ENCODE data around the gene GART. TPM values are rescaled to one million over a fixed set of nuclear protein-coding genes. Genes with fewer than 3 reads are reported as not detected.
A peak's percentile ranks its signal among the peaks of the same experiment; 100 is the strongest.
"Not testable (repeated sequence)": the region's sequence is repeated elsewhere in the genome, so short reads cannot be mapped to it uniquely, and the experiment has no call there.

GART gene
- total RNA-seq, 1 experiment from 2014 or later = 59.9 TPM

DNA sequence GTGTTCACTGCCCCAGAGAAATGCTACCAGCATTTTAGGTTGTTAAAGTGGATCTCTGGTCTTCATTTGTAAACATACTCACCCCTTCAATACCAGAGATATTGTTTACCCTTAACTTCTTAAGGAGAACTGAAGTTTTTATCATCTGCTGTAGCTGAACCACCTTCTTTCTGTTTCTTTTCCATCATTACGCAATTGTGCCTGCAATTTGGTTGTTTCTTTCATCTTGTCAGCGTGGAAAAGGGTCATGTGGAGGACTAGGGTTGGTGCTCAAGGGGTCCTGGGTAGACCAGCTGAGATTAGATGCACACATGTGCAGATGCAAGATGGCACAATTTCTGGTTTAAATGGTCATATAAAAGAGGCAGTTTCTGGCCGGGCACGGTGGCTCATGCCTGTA, 23.0 kb downstream of the GART start:
- no peak for DNase-seq (ENCODE audit: low read depth in 1 of 2, low spot score in 2 of 2)
- H3K9me3 ChIP-seq (replicated peaks) = no peaks in the 10 kb centered on the region
- H3K36me3 ChIP-seq = peaks cover 65% of the 10 kb centered on the region
- no peak overlapping the region for H3K4me3 ChIP-seq
- no peaks in the 10 kb centered on the region for H3K4me1 ChIP-seq (replicated peaks)
- H3K27me3 ChIP-seq (replicated peaks) = no peaks in the 10 kb centered on the region
- H3K27ac ChIP-seq = no peak overlapping the region

GRCh38 chr21:33514229-33514628, 27.7 kb downstream of the GART start:
- no peak for DNase-seq (ENCODE audit: low read depth in 1 of 2, low spot score in 2 of 2)
- Histone ChIP-seq H3K36me3 (peaks cover 79% of the 10 kb centered on the region), H3K27ac (no peak overlapping the region), H3K4me3 (no peak overlapping the region), H3K9me3 (replicated peaks) (no peaks in the 10 kb centered on the region), H3K4me1 (replicated peaks) (no peaks in the 10 kb centered on the region), H3K27me3 (replicated peaks) (no peaks in the 10 kb centered on the region)

DNA sequence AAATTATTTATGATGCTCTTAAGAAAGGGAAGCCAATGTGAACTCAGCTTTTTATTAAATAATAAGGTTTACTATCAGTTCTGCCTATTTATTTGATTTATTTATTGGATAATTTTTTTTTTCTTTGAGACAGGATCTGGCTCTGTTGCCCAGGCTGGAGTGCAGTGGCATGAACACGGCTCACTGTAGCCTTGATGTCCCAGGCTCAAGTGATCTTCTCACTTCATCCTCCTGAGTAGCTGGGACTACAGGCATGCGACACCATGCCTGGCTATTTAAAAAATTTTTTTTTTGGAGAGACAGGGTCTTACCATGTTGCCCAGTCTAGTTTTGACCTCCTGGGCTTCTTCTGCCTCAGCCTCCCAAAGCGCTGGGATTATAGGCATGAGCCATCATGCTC, 29.4 kb downstream of the GART start:
- no peaks in the 10 kb centered on the region for H3K9me3 ChIP-seq (replicated peaks)
- no peak for DNase-seq (ENCODE audit: low read depth in 1 of 2, low spot score in 2 of 2)
- H3K36me3 ChIP-seq = peaks cover 71% of the 10 kb centered on the region
- no peaks in the 10 kb centered on the region for H3K27me3 ChIP-seq (replicated peaks)
- no peak overlapping the region for H3K27ac ChIP-seq
- no peaks in the 10 kb centered on the region for H3K4me1 ChIP-seq (replicated peaks)
- no peak overlapping the region for H3K4me3 ChIP-seq

GRCh38 chr21:33511639-33512038, 30.3 kb downstream of the GART start:
- Histone ChIP-seq H3K27ac (no peak overlapping the region), H3K4me3 (no peak overlapping the region), H3K27me3 (replicated peaks) (no peaks in the 10 kb centered on the region), H3K9me3 (replicated peaks) (no peaks in the 10 kb centered on the region), H3K36me3 (peaks cover 69% of the 10 kb centered on the region), H3K4me1 (replicated peaks) (no peaks in the 10 kb centered on the region)
- no peak for DNase-seq (ENCODE audit: low read depth in 1 of 2, low spot score in 2 of 2)

GRCh38 chr21:33510826-33511225, 31.1 kb downstream of the GART start:
- H3K4me1 ChIP-seq (replicated peaks) = no peaks in the 10 kb centered on the region
- no peak overlapping the region for H3K4me3 ChIP-seq
- H3K27me3 ChIP-seq (replicated peaks) = no peaks in the 10 kb centered on the region
- H3K36me3 ChIP-seq = peaks cover 62% of the 10 kb centered on the region
- H3K9me3 ChIP-seq (replicated peaks) = no peaks in the 10 kb centered on the region
- DNase-seq (ENCODE audit: low read depth in 1 of 2, low spot score in 2 of 2) = no peak
- H3K27ac ChIP-seq = no peak overlapping the region

- not testable (repeated sequence) for H3K4me1 ChIP-seq (replicated peaks); H3K9me3 ChIP-seq (replicated peaks); DNase-seq (ENCODE audit: low read depth in 1 of 2, low spot score in 2 of 2); H3K27ac ChIP-seq; H3K27me3 ChIP-seq (replicated peaks); H3K4me3 ChIP-seq
- peaks cover 54% of the 10 kb centered on the region for H3K36me3 ChIP-seq
Observed at GRCh38 chr21:33507003-33507402, 34.9 kb downstream of the GART start.

DNA sequence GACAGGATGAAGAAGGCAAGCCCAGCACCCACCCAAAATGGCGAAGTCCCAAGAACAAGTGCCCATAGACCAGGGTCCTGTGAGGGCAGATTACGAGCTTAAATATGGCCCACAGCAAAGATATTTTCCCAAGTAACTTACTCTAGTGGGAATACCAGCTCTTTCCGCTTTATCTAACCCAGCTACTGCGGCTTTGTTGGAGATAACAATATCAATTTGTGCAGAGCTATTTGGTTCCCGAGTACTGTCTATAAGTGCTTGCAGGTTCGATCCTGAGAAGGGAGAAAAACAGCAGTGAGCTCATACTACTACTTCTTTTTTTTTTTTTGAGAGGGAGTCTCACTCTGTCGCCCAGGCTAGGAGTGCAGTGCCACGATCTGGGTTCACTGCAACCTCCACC, 36.1 kb downstream of the GART start:
- H3K4me3 ChIP-seq = no peak overlapping the region
- H3K36me3 ChIP-seq = peaks cover 46% of the 10 kb centered on the region
- DNase-seq (ENCODE audit: low read depth in 1 of 2, low spot score in 2 of 2) = no peak

DNA sequence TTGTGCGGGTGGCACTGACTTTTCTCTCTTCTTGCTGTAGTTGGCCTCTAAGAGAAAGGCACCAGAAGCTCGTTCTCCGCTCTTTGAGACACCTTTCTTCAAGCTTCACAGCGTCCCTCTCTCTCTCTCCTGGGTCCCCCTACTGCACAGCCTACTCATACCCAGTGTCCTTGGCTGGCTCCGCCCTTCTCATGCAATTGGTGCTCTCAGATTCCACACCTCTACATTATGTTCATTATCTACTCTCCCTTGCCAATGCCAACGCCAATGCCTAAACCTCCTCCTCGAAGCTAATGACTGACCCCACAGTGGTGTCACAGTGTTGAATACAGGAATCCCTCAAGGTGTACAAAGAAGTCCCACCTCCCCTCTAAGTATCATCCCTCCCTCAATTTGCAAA, 45.6 kb downstream of the GART start:
- no peaks in the 10 kb centered on the region for H3K9me3 ChIP-seq (replicated peaks)
- no peaks in the 10 kb centered on the region for H3K36me3 ChIP-seq
- DNase-seq (ENCODE audit: low read depth in 1 of 2, low spot score in 2 of 2) = no peak
- H3K4me3 ChIP-seq = no peak overlapping the region
- H3K27me3 ChIP-seq (replicated peaks) = no peaks in the 10 kb centered on the region
- no peak overlapping the region for H3K27ac ChIP-seq
- 0 out of 2 replicates have a peak, but pooled peaks cover 4% of the 10 kb centered on the region for H3K4me1 ChIP-seq (replicated peaks)

More for the DNA sequence above, 36.1 kb downstream of the GART start:
- Histone ChIP-seq H3K4me1 (replicated peaks) (no peaks in the 10 kb centered on the region), H3K27ac (no peak overlapping the region), H3K9me3 (replicated peaks) (no peaks in the 10 kb centered on the region), H3K27me3 (replicated peaks) (no peaks in the 10 kb centered on the region)

GRCh38 chr21:33495743-33496142, 46.2 kb downstream of the GART start:
- Histone ChIP-seq H3K4me1 (replicated peaks) (peaks cover 8% of the 10 kb centered on the region; the same call in 1 of the 2 replicates), H3K27ac (no peak overlapping the region), H3K27me3 (replicated peaks) (no peaks in the 10 kb centered on the region), H3K9me3 (replicated peaks) (no peaks in the 10 kb centered on the region), H3K36me3 (no peaks in the 10 kb centered on the region), H3K4me3 (no peak overlapping the region)
- no peak for DNase-seq (ENCODE audit: low read depth in 1 of 2, low spot score in 2 of 2)

GRCh38 chr21:33493756-33494155, 48.2 kb downstream of the GART start:
- Histone ChIP-seq H3K27me3 (replicated peaks) (no peaks in the 10 kb centered on the region), H3K36me3 (no peaks in the 10 kb centered on the region), H3K9me3 (replicated peaks) (no peaks in the 10 kb centered on the region), H3K27ac (no peak overlapping the region), H3K4me1 (replicated peaks) (peaks cover 8% of the 10 kb centered on the region; the same call in 1 of the 2 replicates), H3K4me3 (no peak overlapping the region)
- no peak for DNase-seq (ENCODE audit: low read depth in 1 of 2, low spot score in 2 of 2)

DNA sequence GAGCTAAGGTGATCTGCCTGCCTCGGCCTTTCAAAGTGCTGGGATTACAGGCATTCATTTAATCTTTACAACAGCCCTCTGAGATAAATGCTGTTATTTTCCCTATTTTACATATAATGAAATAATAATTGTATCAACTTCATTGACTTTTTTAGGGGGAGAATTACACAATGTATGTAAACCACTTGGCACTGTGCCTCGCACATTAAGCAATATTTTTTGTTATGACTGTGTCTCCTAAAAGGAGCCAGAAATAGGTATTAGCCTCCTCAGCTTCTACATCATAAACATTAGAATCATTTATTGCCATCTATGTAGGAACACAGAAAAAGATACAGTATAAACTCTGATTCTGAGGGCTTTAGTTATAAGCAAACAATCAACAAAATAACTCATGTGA, 49.3 kb downstream of the GART start:
- Histone ChIP-seq H3K36me3 (no peaks in the 10 kb centered on the region), H3K4me3 (no peak overlapping the region), H3K27me3 (replicated peaks) (no peaks in the 10 kb centered on the region), H3K4me1 (replicated peaks) (peaks cover 8% of the 10 kb centered on the region; the same call in 1 of the 2 replicates), H3K27ac (no peak overlapping the region), H3K9me3 (replicated peaks) (no peaks in the 10 kb centered on the region)
- DNase-seq (ENCODE audit: low read depth in 1 of 2, low spot score in 2 of 2) = no peak

DNA sequence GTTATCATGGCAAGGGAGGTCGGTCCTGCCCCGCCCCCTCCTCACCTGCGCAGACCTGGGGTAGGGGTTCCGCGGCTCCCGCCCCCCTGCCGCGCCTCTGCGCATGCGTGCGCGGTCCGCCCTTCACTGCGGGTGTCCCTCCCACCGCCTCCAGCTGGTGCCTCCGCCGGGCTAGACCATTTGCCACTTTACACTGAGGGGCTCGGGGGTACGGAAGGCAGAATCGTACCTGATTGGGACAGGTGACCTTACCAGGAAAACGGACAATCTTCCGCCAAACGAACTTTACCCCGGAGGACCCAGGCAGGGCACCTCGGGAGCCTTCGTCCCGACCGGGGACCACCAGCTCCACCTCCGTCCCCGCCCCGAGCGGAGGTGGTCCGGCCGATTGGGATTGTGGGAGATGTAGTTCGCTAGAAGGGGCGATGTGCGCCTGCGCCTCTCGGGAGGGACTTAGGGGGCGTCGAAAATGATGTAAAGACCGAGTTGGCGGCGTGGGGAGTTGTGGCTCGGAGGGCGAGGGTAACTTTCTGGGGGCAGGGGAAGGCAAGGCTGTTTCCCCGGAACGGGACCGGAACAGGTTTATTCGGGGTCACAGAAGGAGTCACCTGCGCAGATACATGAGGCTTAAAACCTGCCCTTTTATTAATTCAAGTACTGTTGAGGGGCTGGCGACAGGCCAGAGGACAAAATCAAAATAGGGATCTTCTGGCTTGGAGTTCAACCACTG, 50.4 kb downstream of the GART start, which contains the start of gene DNAJC28:
Gene DNAJC28 (minus strand): TSS at position 344 of the 730 bp plus-strand sequence. CDS start 2,323 bp downstream, outside the sequence.
- Histone ChIP-seq H3K36me3 (no peaks in the 10 kb centered on the region), H3K4me3 (peak within 1 kb of the TSS; percentile 77), H3K9me3 (replicated peaks) (no peaks in the 10 kb centered on the region), H3K4me1 (replicated peaks) (peaks cover 8% of the 10 kb centered on the region; the same call in 1 of the 2 replicates), H3K27ac (no peak within 1 kb of the TSS), H3K27me3 (replicated peaks) (no peaks in the 10 kb centered on the region)
- peak; percentile 94 to 97 for DNase-seq (ENCODE audit: low read depth in 1 of 2, low spot score in 2 of 2)

DNA sequence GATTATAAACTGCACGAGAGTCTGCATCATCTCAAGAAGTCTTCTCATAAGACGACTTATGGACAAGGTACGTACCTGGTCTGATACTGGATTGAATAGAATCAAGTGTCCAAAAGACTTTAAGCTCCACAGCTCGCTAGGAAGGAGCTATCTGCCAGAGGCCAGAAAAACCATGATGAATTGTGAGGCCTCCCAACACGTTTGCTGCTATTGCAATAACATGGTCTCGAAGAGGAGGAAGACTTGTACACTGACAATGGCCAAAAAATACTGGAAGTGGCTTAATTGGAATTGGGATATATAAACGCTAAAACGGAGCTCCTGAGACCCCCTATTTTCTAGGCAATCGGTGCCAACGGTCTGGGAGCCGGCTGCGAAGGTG, 50.9 kb downstream of the GART start:
- no peak overlapping the region for H3K27ac ChIP-seq
- DNase-seq (ENCODE audit: low read depth in 1 of 2, low spot score in 2 of 2) = no peak
- H3K4me1 ChIP-seq (replicated peaks) = peaks cover 8% of the 10 kb centered on the region; the same call in 1 of the 2 replicates

GRCh38 chr21:33488936-33489335, 53.0 kb downstream of the GART start:
- Histone ChIP-seq H3K36me3 (no peaks in the 10 kb centered on the region), H3K27ac (no peak overlapping the region), H3K4me3 (no peak overlapping the region), H3K4me1 (replicated peaks) (peaks cover 8% of the 10 kb centered on the region; the same call in 1 of the 2 replicates), H3K27me3 (replicated peaks) (no peaks in the 10 kb centered on the region), H3K9me3 (replicated peaks) (no peaks in the 10 kb centered on the region)
- DNase-seq (ENCODE audit: low read depth in 1 of 2, low spot score in 2 of 2) = no peak

More for the DNA sequence above, 50.9 kb downstream of the GART start:
- H3K27me3 ChIP-seq (replicated peaks) = no peaks in the 10 kb centered on the region
- no peaks in the 10 kb centered on the region for H3K36me3 ChIP-seq
- H3K9me3 ChIP-seq (replicated peaks) = no peaks in the 10 kb centered on the region
- H3K4me3 ChIP-seq = peak overlapping the region; percentile 77

All from SJSA1 (cell line).